GM18870 (cell line): ENCODE results near the gene EDEM2.
"Not testable (repeated sequence)": the region's sequence is repeated elsewhere in the genome, so short reads cannot be mapped to it uniquely, and the experiment has no call there.

Experiments
- ATAC-seq: cut with Tn5 transposase; IDR thresholded peaks from one replicate; pipeline ENCODE4 v1.9.1; 2021; ENCODE audit warnings: moderate library complexity; ENCODE audit not compliant: unreplicated experiment

EDEM2 gene

DNA sequence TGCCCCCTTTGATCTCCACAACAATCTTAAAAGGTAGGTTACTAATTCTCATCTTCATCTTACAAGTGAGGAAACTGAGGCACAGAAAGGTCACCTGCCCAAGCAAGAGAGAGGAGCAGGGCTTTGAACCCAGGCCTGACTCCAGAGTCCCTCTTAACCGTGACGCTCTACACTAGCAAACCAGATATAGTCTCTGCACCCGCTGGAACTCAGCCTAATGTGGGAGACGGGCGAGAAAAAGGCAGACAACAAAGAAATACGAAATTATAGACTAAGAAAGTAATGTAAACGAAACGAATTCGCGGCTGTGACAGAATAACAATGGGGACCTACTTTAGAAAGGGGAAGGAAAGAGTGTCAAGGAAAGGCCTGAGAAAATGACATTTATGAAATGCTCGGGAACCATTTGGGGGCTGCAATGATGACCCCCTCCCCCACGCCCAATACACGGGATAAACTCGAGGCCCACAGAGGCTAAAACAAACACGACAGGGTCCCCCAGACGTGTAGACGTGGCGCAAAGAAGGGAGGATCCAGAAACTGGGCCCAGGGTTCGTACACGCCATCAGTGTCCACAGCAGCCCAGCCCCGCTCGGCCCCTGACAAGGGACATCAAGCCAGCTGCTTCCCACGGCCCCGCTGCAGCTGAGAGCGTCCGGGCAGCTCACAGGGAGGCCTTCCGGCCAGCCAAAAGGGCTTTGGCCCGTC lies 55.2 kb downstream of the EDEM2 start:
- ATAC-seq = no peak

DNA sequence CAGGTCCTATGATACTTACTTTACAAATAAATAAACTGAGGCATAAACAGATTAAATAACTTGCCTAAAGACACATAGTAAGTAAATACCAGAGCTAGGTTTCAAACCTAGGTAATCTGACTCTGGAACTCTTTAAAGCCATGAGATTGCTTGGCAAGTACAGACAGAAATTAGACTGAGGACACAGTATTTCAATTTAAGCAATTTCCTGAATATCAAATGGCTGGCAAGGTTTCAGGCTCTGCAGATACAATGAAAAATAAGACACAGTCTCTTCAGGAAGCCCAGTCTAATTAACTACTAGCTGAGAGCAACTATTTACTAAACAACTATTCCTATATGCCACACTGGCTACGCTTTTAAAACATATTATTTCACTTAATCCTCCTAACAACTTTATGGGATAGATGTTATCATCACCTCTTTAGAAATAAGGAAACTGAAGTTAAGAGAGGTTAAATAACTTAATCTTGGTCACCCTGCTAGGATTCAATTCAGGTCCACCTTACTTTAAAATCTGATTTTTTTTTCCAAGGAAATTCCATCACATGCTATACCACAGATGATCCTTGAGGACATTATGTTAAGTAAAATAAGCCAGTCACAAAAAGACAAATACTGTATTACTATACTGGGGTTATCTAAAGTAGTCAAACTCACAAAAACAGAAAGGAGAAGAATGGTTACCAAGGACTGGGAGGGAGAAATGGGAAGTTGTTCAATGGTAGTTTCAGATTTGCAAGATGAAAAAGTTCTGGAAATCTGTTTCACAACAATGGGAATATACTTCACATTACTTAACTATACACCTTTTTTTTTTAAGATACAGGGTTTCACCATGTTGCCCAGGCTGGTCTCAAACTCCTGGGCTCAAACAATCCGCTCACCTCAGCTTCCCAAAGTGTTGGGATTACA lies 58.6 kb downstream of the EDEM2 start:
- ATAC-seq = no peak

DNA sequence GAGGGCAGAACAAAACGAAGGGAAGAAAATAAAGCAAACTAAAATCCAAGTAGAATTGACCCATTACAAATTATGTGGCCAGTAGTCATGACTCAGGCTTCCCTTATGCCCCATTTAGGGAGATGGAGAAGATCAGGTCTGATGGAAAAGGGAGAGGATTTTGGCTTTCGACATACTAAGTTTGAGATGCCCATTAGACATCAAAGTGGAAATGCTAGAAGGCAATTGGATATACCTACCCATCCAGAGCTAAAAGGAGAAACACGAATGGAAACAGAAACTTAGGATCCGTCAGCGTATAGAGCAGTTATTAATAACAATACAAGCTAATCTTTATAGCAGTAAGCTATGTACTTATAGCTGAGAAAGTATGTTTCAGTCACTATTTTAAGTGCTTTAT lies 59.3 kb downstream of the EDEM2 start:
- no peak for ATAC-seq

DNA sequence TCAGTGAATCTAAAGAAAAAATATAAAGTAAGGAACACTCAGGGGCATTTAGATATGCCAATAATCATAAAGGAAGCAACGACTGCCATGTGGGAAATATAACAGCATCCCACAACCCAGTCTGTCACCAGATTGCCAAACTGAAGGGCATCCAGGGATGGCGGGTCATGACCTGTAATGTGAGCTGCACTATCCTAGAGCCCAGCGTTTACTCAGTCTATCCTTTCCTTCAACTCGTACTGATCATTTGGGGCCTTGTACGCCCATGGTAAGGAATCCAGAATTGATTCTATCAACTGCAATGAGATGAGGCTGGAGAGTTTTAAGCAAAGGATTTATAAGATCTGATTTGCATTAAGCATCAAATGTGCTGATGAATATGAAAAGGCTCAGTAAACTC lies 59.8 kb downstream of the EDEM2 start:
- no peak for ATAC-seq

DNA sequence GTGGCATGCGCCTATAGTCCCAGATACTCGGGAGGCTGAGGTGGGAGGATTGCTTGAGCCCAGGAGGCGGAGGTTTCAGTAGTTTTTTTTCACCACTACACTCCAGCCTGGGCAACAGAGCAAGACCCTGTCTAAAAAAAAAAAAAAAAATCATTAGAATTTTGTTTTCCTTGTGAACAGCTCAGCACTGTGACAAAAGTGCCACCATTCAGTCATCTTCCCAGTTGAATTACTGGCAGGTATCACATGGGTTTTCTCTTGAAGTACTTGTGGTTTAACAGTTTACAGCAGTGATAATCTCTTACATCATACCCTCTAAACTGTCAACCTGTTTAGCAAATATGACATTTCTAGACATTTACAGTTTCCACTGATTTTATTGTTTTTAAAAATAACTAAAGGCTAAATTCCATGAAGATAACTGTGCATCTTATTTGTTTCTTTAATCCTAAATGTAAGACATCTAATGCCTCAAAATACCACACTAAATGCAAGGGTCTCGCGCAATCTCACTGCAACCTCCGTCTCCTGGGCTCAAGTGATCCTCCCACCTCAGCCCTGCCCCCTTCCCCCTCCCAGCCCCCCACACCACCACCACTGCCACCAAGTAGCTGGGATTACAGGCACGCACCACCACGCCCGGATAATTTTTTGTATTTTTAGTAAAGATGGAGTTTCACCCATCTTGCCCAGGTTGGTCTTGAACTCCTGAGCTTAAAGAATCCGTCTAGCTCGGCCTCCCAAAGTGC lies 61.5 kb downstream of the EDEM2 start:
- ATAC-seq = no peak

DNA sequence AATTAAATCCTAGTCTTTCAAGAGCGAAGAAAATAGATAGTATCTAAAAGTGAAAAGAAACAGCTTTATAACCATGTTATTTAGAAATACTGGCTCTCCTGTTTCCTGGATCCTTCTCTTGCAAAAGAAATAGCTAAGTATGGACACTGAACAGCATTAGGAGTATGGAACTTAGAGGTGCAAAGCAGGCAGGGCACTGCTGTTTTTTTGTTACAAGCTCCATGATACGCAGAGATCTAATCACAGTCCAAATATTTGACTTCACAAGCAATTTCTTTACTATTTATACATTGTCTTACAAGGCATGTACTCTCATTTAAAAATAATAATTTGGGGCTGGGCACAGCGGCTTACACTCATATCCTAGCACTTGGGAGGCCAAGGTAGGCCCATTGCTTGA lies 62.1 kb downstream of the EDEM2 start:
- ATAC-seq = no peak

DNA sequence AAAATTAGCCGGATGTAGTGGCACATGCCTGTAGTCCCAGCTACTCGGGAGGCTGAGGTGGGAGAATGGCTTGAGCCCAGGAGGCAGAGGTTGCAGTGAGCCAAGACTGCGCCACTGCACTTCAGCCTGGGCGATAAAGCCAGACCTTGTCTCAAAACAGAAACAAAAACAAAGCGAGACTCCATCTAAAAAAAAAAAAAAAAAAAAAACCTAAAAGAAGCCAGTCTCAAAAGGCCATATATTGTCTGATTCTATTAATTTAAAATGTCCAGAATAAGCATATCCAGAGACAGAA lies 66.8 kb downstream of the EDEM2 start:
- ATAC-seq = not testable (repeated sequence)

DNA sequence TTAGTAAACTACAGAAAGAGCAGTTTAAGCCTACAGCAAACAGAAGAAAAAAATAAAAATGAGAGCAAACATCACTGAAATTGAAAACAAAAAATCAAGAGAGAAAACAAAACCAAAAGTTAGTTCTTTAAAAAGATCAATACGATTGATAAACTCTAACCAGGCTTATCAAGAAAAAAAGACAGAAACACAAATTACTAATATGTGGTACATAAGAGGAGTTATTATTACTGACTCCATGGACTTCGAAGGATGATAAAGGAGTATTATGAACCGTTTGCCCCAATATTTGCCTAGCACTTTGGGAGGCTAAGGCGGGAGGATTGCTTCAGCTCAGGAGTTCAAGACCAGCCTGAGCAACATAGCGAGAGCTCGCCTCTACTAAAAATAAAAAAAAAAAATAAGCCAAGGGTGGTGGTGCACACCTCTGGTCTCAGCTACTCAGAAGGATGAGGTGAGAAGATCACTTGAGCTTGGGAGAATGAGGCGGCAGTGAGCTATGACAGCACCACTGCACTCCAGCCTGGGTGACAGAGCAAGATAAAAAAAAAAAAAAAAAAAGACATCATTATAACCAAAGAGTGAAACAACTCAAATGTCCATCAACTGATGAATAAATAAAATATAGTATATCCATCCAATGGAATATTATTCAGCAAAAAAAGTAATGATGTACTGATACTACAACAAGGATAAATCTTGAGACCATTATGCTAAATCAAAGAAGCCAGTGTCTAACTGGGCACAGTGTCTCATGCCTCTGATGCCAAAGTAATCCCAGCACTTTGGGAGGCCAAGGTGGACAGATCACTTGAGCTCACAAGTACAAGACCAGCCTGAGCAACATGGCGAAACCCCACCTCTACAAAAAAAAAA lies 67.4 kb downstream of the EDEM2 start:
- no peak for ATAC-seq

DNA sequence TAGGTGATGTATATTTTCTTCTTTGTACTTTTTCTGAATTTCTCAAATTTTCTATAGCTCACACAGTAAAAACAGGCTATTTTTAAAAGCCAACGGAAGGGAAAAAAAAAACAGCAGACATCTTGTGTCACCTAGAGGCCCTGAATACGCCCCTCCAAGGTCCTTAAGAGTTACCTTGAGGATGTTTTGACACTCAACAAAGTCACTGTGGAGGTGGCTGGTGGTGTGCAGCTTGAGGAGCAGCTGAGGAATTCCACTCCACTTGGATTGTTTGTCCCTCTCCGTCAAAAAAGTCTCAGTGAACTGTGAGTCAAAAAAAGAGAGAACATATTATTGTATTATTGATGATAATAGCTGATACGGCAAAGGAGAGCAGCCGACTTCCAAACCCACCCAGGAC lies 69.3 kb downstream of the EDEM2 start:
- ATAC-seq = no peak

DNA sequence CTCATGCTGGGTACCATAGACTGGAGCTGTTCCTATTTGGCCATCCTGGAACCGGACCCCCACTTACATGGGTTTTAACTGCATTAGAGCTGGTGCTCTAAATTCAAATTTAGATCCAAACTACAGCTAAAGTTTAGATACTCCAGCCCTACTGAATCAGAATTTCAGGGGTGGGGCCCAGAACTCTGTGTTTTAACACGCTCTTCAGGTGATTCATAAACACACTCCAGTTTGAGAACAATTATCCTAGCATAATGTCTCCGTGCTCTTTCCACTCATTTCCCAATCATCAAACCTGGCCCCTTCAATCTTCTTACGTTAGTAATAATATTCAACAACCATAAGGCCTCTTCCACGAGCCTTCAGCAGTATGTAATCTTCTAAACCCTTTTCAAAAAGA lies 69.8 kb downstream of the EDEM2 start:
- ATAC-seq = no peak

DNA sequence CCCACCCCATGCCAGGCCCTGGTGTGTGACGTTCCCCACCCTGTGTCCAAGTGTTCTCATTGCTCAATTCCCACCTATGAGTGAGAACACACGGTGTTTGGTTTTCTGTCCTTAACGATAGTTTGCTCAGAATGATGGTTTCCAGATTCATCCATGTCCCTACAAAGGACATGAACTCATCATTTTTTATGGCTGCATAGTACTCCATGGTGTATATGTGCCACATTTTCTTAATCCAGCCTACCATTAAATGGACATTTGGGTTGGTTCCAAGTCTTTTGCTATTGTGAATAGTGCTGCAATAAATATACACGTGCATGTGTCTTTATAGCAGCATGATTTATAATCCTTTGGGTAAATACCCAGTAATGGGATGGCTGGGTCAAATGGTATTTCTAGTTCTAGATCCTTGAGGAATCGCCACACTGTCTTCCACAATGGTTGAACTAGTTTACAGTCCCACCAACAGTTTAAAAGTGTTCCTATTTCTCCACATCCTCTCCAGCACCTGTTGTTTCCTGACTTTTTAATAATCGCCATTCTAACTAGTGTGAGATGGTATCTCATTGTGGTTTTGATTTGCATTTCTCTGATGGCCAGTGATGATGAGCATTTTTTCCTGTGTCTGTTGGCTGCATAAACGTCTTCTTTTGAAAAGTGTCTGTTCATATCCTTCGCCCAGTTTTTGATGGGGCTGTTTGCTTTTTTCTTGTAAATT lies 75.5 kb downstream of the EDEM2 start:
- ATAC-seq = not testable (repeated sequence)

DNA sequence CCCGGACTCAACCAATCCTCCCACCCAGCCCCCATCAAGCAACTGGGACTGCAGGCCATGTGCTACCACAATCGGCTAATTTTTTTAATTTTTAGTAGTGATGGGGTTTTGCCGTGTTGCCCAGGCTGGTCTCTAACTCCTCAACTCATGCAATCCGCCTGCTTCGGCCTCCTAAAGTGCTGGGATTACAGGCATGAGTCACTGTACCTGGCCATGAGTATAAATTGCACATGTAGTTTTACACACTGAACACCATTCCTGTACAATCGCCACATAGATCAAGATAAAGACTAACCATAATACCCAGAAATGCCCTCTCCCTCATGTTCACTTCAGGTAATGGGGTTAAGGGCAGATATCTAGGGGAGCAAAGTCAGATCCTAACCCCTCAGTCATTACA lies 80.9 kb downstream of the EDEM2 start:
- ATAC-seq = no peak
